Measurements from ENCODE around the gene ANXA3. TPM values are rescaled to one million over a fixed set of nuclear protein-coding genes. Genes with fewer than 3 reads are reported as not detected.

ANXA3 gene
- total RNA-seq, 4 donors from 2014 or later: 98.4 to 216 (median 186) TPM

DNA sequence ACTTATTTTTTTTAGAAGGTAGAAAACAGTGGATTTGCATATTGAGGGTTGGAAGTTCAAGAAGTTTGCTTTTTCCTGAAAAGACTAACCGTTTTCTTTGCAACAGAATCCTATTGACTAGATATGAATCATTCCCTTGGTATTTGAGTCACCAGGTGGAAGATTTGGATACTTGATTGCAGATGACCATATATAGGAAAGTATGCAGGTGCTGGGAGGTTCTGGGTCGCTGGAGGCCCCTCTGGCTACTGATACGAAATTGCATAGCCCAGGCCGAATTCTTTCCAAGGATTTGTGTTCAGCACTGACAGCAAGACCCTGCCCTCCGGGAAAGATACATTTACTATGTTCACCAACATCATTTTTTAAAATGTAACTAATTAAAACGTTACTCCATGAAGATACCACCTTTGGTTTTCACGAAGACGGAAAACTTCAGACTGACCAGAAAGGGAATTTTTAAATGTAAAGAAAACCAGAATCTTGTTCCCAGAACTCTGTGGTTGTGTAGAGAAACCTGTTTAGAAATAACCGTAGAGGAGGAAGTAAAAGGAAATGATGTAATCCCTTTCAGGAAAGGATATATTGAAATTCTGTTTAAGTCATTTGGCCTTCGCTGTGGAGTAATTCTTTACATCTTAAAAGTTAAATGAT lies 946 bp downstream of the ANXA3 start:
- no peak for TF ChIP-seq EP300 (IDR thresholded peaks at IDR 0.05)
- no peak for TF ChIP-seq POLR2AphosphoS5 (IDR thresholded peaks at IDR 0.05)
- no peak for TF ChIP-seq POLR2A (IDR thresholded peaks at IDR 0.05; ENCODE audit: low read depth)
- TF ChIP-seq, protein P1, sequence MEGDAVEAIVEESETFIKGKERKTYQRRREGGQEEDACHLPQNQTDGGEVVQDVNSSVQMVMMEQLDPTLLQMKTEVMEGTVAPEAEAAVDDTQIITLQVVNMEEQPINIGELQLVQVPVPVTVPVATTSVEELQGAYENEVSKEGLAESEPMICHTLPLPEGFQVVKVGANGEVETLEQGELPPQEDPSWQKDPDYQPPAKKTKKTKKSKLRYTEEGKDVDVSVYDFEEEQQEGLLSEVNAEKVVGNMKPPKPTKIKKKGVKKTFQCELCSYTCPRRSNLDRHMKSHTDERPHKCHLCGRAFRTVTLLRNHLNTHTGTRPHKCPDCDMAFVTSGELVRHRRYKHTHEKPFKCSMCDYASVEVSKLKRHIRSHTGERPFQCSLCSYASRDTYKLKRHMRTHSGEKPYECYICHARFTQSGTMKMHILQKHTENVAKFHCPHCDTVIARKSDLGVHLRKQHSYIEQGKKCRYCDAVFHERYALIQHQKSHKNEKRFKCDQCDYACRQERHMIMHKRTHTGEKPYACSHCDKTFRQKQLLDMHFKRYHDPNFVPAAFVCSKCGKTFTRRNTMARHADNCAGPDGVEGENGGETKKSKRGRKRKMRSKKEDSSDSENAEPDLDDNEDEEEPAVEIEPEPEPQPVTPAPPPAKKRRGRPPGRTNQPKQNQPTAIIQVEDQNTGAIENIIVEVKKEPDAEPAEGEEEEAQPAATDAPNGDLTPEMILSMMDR (IDR thresholded peaks at IDR 0.05): no peak
- H3K4me3 ChIP-seq: peak overlapping the region; percentile 69 to 87 (median 72)
- DNase-seq (ENCODE audit: extremely low spot score): no peak
- H3K27ac ChIP-seq (replicated peaks in 1 of 4): peak overlapping the region; percentile 78 to 93 (median 88)
- H3K36me3 ChIP-seq: peaks cover 0 to 10% (median 3%) of the 10 kb centered on the region in 4 donors
- no peaks in the 10 kb centered on the region for H3K27me3 ChIP-seq
- no peaks in the 10 kb centered on the region for H3K9me3 ChIP-seq
- H3K4me1 ChIP-seq: peaks cover 3 to 37% (median 25%) of the 10 kb centered on the region in 4 donors
- intact Hi-C loops (cut with DNase I): no loop called here
- 42% methylated on average over 10 of the region's 10 CpGs for WGBS

DNA sequence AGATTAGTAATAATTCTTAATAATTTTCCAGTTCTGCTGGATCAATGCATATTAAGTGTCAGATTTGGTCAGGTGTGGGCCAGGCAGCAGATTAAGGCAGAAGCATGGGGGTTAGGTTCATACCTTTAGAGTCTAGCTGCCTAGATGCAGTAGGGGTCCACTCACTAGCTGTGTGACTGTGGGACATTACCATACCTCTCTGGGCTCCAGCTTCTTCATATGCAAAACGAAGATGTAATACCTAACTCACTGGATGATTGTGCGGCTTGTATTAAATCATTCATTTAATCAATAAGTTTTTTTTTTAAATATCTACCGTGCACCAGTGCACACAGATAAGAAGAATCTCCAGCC lies 1.4 kb downstream of the ANXA3 start:
- Histone ChIP-seq H3K4me3 (peak overlapping the region; percentile 69 to 87 (median 72)), H3K27me3 (no peaks in the 10 kb centered on the region), H3K9me3 (no peaks in the 10 kb centered on the region), H3K36me3 (peaks cover 0 to 10% (median 3%) of the 10 kb centered on the region in 4 donors), H3K27ac (replicated peaks in 1 of 4) (peak overlapping the region; percentile 78 to 93 (median 88)), H3K4me1 (peaks cover 3 to 42% (median 25%) of the 10 kb centered on the region in 4 donors)
- intact Hi-C loops (cut with DNase I): no loop called here
- no peak for DNase-seq (ENCODE audit: extremely low spot score)
- WGBS: 82% methylated on average over 3 of the region's 3 CpGs
- TF ChIP-seq POLR2A (IDR thresholded peaks at IDR 0.05; ENCODE audit: low read depth): no peak
- TF ChIP-seq POLR2AphosphoS5 (IDR thresholded peaks at IDR 0.05): no peak
- TF ChIP-seq, protein P1 (IDR thresholded peaks at IDR 0.05): no peak
- TF ChIP-seq EP300 (IDR thresholded peaks at IDR 0.05): no peak

DNA sequence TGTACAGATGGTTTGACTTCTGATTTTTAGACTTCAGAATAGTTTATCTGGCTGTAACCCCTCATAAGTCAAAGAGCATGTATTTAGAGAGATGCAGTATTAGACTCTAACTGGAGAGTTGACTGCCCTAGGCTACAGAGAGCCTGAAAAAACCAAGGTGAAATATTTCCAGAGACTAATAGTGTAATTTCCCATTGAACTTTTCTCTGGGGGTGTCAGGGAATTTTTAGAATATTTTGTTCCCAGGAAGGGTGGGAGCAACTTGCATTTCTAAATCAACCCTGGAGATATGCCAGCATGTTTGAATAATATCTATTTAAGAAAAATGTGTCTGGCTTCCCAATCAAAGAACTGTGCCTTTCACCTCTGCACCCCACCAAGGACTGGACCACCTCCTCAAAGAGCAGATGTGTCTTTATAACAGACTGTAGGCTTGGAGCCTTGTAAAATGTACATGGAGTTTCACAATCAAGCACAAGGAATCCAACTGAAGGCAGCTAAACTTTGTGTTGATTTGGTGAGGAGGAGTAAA lies 2.0 kb downstream of the ANXA3 start:
- TF ChIP-seq, protein P1 (IDR thresholded peaks at IDR 0.05): no peak
- TF ChIP-seq POLR2A (IDR thresholded peaks at IDR 0.05; ENCODE audit: low read depth) (no peak), POLR2AphosphoS5 (IDR thresholded peaks at IDR 0.05) (no peak), EP300 (IDR thresholded peaks at IDR 0.05) (no peak)
- peaks cover 3 to 48% (median 25%) of the 10 kb centered on the region in 4 donors for H3K4me1 ChIP-seq
- H3K36me3 ChIP-seq: peaks cover 0 to 10% (median 3%) of the 10 kb centered on the region in 4 donors
- no peak for DNase-seq (ENCODE audit: extremely low spot score)
- no peaks in the 10 kb centered on the region for H3K9me3 ChIP-seq
- H3K27ac ChIP-seq (replicated peaks in 1 of 4): peak overlapping the region; percentile 78 to 93 (median 88)
- H3K27me3 ChIP-seq: no peaks in the 10 kb centered on the region
- H3K4me3 ChIP-seq: peak overlapping the region; percentile 69 to 87 (median 72)
- intact Hi-C loops (cut with DNase I): no loop called here

DNA sequence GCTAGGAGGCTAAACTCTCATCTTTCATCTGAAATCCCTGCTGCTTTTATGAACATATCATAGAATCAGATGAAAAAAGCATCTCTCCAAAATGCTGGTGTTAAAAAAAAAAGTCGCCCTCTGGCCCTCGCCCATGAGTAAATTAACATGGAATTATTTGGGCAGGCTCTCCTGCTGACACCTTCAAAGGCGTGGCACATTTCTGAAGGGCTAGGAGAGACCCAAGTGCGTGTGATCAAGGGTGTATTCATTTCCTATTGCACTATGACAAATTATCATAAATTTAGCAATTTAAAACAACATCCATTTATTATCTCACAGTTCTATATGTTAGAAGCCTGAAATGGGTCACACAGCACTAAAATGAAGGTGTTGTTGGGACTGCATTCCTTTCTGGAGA lies 5.1 kb downstream of the ANXA3 start:
- peaks cover 15 to 64% (median 36%) of the 10 kb centered on the region in 4 donors for H3K4me1 ChIP-seq
- intact Hi-C loops (cut with DNase I): no loop called here
- no peaks in the 10 kb centered on the region for H3K27me3 ChIP-seq
- H3K9me3 ChIP-seq: no peaks in the 10 kb centered on the region
- H3K4me3 ChIP-seq: no peak overlapping the region
- H3K27ac ChIP-seq (replicated peaks in 1 of 4): peak overlapping the region in 3 of 4 donors; percentile 37 to 70 (median 66)
- peaks cover 0 to 17% (median 7%) of the 10 kb centered on the region in 4 donors for H3K36me3 ChIP-seq
- WGBS: 86% methylated on average over 4 of the region's 4 CpGs
- no peak for DNase-seq (ENCODE audit: extremely low spot score)
- no peak for TF ChIP-seq POLR2AphosphoS5 (IDR thresholded peaks at IDR 0.05)
- TF ChIP-seq, protein P1 (IDR thresholded peaks at IDR 0.05): no peak
- TF ChIP-seq EP300 (IDR thresholded peaks at IDR 0.05): no peak
- no peak for TF ChIP-seq POLR2A (IDR thresholded peaks at IDR 0.05; ENCODE audit: low read depth)

Measured in esophagus muscularis mucosa (tissue), 4 donors.